Liver (tissue), 3 donors: Measurements from ENCODE around the gene C10orf95.

Source experiments
- CTCF ChIP-seq: fragments of 150-350 bp; IDR thresholded peaks from 2 replicates; pipeline ENCODE4 v1.5.1; 2017; ENCODE audit warnings: improper control_type of control experiment, low read depth, low read length; ENCODE audit not compliant: missing input control
- EGR1 ChIP-seq, 2 donors: IDR thresholded peaks; 2 replicates each; pipeline ENCODE4 v1.6.1; 2016 to 2018; ENCODE audit warnings: antibody characterized with exemption in 2 of 2, low read depth in 2 of 2
- JUND ChIP-seq, 2 donors: IDR thresholded peaks; 2 replicates each; pipeline ENCODE4 v1.6.1; 2016; ENCODE audit warnings: antibody characterized with exemption in 2 of 2
- RAD21 ChIP-seq, 2 donors: IDR thresholded peaks; 2 replicates each; pipeline ENCODE4 v1.6.1; 2016; ENCODE audit warnings: antibody characterized with exemption in 2 of 2, mild to moderate bottlenecking in 2 of 2
- REST ChIP-seq: IDR thresholded peaks from 2 replicates; pipeline ENCODE4 v1.6.1; 2016; ENCODE audit warnings: antibody characterized with exemption, mild to moderate bottlenecking
- SP1 ChIP-seq: IDR thresholded peaks from 2 replicates; pipeline ENCODE4 v1.6.1; 2018; ENCODE audit warnings: antibody characterized with exemption, mild to moderate bottlenecking
- TF ChIP-seq, protein P1 (sequence below): IDR thresholded peaks from 2 replicates; pipeline ENCODE4 v1.6.1; 2016; ENCODE audit warnings: antibody characterized with exemption
- donor health status: healthy.
- donor health status: healthy.

DNA sequence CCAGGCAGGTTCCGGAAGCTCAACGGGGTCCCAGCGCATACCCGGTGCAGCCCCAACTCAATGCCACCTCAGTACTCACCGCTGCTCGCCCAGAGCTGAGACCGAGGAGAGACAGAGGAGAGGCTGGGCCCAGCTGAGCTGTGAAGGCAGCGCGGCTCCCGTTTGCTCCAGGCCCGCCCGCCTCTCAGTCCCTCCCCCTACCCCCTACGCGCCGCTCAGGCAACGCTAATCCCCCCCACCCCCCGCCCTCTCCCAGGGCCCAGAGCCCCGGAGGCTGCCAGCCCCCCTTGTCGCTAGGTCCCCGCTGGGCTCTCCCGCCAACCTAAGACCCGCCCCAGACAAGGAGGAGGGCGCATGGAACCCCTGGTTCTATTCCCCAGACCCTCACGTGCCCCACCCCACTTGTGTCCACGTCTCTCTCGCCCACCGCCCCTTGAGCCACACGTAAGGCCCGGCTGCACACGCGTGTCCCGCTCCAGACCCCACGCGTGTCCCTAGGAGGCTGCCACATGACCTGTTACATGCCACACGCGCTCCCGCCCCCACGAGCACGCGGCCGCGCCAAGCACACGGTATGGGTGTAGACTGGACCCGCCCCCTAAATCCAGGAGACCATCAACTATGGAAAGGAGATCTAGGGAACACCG is 32.6 kb downstream of the C10orf95 start, which contains the start of gene PSD:
- TF ChIP-seq CTCF: no peak
- no peak for TF ChIP-seq RAD21 (IDR thresholded peaks at IDR 0.05)
- TF ChIP-seq SP1: no peak
- TF ChIP-seq, protein P1, sequence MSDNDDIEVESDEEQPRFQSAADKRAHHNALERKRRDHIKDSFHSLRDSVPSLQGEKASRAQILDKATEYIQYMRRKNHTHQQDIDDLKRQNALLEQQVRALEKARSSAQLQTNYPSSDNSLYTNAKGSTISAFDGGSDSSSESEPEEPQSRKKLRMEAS: no peak
- TF ChIP-seq REST: no peak
- TF ChIP-seq JUND (IDR thresholded peaks at IDR 0.05): no peak
- no peak for TF ChIP-seq EGR1 (IDR thresholded peaks at IDR 0.05; ENCODE audit: low read depth in 2 of 2)
